ENCODE measurements around the gene MAST2.

DNA sequence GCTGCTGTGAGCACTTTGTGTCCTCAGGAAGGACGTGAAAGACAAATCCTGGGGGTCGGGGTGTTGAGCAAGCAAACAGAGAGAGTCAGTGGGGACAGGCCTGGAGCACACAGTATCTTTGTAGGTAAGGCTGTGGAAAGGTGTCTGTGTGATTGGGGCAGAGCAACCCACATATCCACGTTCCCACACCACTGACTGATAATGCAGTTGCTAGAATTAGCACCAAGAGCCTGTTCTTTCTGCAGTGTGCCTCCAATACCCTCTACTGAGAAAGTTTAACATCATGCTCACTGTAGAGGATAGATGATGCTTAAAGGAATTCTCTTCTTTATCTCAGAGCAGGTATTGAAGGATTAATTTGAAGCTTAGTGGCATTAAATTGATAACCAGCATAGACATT, 167.9 kb downstream of the MAST2 start:
- TF ChIP-seq PYGO2 (tag; IDR thresholded peaks at IDR 0.05), result no peak
- TF ChIP-seq SP1 (CRISPR knock-in tag; IDR thresholded peaks at IDR 0.05), result no peak
- TF ChIP-seq NRF1 (conservative IDR thresholded peaks at IDR 0.05 in 1 of 2, IDR thresholded peaks at IDR 0.05 in 1 of 2), result no peak
- TF ChIP-seq ZNF239 (CRISPR knock-in tag; IDR thresholded peaks at IDR 0.05), result no peak
- no peak for TF ChIP-seq RFX5 (IDR thresholded peaks at IDR 0.05; ENCODE audit: low read depth, low read length)
